Retinal pigment epithelial cell (primary cell): ENCODE results near the gene NMRK2.
"Not testable (repeated sequence)": the region's sequence is repeated elsewhere in the genome, so short reads cannot be mapped to it uniquely, and the experiment has no call there.

Experiments
- DNase-seq: peaks from one replicate; pipeline ENCODE4 v3.0.0-alpha.2; 2010; ENCODE audit warnings: low read depth
- H3K4me3 ChIP-seq: 2 replicates; pipeline ENCODE4 v1.5.1; 2011; ENCODE audit warnings: mild to moderate bottlenecking, low read length, control low read depth, moderate library complexity
- TF ChIP-seq, protein P1 (sequence below): conservative IDR thresholded peaks from 2 replicates; pipeline ENCODE4 v1.5.1; 2011; ENCODE audit warnings: low read depth, low read length, control low read depth, inconsistent platforms

NMRK2 gene

DNA sequence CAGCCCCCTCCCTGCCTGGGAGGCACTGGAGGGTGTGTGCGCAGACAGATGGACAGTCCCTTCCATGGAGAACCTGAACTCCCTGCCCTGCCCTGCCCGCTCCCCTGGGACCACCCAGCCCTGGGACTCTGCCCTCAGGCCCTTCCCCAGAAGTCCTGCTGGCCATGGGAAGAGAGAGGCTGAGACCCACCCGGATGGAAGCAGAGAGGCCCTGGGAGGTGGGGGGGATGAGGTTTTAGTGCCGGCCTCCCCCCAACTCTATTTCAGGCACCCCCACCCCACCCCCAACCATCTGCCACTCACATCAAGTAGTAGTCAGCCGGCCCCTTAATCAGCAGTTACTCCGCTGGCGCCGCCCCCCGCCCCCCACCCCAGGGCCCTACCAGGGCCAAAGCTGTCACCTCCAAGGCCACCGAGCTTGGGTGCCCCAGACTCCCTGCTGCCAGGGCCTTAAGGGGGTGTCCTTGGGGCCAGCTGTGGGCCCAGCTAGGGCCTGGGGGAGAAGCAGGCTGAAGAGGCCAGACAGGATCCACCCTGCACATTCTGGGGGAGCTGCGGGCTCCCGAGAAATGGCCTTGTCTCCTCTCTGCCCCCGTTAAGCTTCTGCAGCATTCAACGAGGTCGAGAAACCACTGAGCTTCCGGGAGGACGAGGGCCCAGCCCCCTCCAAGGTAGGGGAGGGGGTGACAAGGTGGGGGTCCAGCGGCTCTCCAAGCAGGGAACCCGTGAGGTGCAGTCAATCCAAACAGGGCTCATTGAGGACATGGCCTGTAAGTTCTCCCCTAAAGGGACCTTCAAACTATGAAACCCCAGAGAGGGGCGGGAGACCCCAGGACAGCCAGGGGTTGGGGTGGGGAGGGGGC lies 17.4 kb downstream of the NMRK2 start:
- no peak overlapping the region for H3K4me3 ChIP-seq
- TF ChIP-seq, protein P1, sequence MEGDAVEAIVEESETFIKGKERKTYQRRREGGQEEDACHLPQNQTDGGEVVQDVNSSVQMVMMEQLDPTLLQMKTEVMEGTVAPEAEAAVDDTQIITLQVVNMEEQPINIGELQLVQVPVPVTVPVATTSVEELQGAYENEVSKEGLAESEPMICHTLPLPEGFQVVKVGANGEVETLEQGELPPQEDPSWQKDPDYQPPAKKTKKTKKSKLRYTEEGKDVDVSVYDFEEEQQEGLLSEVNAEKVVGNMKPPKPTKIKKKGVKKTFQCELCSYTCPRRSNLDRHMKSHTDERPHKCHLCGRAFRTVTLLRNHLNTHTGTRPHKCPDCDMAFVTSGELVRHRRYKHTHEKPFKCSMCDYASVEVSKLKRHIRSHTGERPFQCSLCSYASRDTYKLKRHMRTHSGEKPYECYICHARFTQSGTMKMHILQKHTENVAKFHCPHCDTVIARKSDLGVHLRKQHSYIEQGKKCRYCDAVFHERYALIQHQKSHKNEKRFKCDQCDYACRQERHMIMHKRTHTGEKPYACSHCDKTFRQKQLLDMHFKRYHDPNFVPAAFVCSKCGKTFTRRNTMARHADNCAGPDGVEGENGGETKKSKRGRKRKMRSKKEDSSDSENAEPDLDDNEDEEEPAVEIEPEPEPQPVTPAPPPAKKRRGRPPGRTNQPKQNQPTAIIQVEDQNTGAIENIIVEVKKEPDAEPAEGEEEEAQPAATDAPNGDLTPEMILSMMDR, result no peak
- DNase-seq, result no peak

DNA sequence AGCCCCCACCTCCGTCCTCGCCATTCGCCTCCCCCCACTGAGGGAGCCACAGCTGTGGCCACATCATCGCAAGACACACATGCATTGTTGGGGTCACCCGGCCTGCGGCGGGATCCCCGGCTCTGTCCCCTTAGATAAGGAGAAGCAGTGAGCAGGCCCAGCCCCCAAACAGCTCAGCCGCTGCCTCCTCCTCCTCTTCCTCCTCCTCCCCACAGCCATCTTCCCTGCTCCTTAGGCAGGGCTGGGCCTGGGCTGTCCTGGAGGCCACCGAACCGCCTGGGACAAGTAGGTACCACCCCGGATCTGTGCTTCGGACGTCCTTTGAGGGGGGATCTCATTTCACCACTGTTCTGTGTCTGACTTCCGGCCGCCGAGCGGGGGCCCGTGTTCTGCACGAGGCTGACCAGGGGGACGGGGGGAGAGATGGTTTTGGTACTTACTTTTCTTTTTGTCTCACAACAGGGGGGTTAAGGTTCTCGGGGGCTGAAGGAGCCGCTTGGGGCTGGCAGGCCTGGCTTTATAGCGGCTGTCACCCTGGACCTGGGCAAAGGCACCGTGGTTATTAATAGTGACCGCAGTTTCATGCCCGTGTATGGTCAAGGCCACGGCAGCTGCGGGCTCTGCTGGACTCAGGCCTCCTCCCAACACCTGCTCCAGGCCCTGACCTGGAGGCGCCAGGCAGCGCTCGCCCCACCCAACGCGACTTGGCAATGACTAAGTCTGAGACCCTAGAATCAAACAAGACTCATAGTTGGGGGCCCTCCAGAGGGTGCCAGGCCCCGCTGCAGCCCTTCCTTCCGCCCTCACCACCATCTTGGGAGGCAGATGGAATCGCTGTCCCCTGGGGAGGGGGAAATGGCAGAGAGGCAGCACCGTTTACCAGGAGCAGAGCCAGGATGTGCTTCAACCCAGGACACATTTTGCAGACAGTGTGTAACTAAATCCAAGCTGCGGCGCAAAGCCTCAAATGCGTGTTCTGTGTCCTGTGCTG lies 18.3 kb downstream of the NMRK2 start:
- no peak overlapping the region for H3K4me3 ChIP-seq
- DNase-seq, result no peak
- TF ChIP-seq, protein P1, result no peak

DNA sequence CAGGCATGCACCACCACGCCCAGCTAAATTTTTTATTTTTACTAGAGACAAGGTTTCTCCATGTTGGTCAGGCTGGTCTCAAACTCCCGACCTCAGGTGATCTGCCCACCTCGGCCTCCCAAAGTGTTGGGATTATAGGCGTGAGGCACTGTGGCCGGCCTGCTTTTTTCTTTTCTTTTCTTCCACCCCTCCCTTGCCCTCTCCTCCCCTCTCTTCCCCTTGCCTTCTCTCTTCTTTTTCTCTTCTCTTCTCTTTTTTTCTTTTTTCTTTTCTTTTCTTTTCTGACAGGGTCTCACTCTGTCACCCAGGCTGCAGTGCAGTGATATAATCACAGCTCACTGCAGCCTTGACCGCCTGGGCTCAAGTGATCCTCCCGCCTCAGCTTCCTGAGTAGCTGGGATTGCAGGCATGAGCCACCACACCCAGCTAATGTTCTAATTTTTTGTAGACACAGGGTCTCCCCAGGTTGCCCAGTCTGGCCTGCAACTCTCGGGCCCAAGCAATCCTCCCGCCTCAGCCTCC lies 19.9 kb downstream of the NMRK2 start:
- DNase-seq, H3K4me3 ChIP-seq: not testable (repeated sequence)

DNA sequence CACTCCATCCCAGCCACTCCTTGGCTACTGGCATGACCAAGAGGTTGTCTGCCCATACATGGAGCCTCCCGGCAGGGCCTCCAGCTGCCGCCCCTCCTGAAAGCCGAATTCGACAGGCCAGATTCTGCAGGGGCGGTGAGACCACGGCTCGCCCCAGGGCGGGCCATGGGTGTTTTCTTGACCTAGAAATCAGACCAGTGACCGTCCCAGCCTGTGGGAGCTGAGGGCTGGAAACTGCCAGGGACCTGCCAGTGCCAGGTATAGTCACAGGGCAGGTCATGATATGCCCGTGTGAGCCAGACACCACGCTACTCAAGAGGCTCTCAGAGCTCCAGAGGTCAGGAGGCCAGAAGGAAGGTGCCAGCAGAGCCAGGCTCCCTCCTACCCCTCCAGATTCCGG lies 21.2 kb downstream of the NMRK2 start:
- TF ChIP-seq, protein P1, result no peak
- DNase-seq, result no peak
- H3K4me3 ChIP-seq, result no peak overlapping the region

DNA sequence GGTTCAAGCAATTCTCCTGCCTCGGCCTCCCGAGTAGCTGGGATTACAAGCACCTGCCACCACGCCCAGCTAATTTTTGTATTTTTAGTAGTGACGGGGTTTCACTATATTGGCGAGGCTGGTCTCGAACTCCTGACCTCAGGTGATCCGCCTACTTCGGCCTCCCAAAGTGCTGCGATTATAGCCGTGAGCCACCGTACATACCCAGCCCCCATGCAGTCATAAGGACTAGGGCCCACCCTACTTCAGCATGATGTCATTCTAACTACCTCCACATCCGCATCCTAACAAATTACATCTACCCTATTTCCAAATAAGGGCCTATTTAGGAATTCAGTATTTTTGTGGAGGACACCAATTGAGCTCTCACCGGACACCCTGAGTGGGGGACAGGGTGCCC lies 22.4 kb downstream of the NMRK2 start:
- H3K4me3 ChIP-seq, DNase-seq: not testable (repeated sequence)

DNA sequence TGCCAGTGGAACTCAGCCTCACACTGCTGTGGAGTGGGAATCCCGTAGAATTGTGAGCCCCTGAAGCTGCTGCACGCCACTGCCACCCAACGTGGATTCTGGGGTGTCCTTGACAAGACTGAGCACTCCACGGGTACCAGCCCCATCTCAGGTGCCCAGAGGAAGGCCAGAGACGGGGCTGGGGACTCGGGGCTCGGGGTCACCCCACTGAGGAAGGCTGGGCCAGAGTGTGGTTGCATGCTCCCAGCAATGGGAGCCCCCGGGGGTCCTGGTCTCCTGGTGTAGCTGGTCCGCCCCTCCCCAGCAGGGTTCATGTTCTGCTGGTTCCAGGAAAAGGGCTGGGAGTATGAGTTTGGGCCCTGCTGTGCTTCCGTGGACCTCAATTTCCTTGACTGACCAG lies 22.8 kb downstream of the NMRK2 start:
- TF ChIP-seq, protein P1, result no peak
- DNase-seq, result no peak
- H3K4me3 ChIP-seq, result no peak overlapping the region

DNA sequence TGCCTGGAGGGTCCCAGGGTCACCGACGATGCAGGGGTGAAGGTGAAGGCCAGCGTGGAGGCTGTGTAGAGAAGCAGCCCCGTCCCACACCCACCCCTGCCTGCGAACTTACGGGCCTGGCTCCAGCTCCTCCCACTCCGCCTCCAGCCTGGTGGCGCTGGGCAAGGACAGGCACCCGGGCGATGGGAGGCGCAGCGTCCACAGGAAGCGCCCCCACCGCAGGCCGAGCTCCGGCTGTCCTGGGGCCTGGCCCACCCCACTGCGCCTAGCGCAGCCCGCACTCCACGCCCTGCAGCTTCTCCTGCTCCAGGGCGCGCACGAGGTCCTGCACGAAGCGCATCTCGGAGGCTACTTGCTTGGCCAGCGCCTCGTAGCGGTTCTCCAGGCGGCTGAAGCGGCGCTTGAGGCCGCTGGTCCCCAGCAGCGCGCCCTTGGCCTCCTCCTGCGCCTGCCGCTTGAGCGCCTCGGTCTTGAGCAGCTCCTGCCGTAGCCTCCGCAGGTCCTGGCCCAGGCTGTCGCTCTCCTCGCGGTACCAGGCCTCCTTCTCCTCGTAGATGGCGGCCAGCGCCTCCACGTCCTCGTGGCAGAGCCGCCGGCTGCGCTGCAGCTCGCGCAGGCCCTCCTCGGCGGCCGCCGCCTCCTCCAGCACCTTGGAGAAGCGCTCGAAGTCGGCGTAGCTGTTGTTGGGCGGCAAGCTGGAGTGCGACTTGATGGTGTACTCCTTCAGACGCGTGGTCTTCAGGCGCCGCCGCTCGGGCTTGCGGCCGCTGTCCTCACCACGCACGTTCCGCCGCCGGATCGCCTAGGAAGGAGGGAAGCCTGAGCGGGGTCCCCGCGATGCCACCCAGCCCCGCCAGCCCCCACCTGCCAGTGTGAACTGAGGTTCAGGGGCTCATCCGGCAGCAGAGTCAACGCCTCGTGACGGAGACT lies 26.2 kb downstream of the NMRK2 start:
- TF ChIP-seq, protein P1, result no peak

More for the DNA sequence above, 26.2 kb downstream of the NMRK2 start:
- DNase-seq, result no peak
- H3K4me3 ChIP-seq, result no peak overlapping the region
